AG04450 (cell line): Measurements from ENCODE around the gene NUS1. TPM values are rescaled to one million over a fixed set of nuclear protein-coding genes. Genes with fewer than 3 reads are reported as not detected.
"Not testable (repeated sequence)": the region's sequence is repeated elsewhere in the genome, so short reads cannot be mapped to it uniquely, and the experiment has no call there.

Source experiments
- CTCF ChIA-PET: fragments of 300-600, 350-600 bp; formaldehyde crosslinking; extraction: SDS; loops from one replicate; lab custom pipeline; 2022; ENCODE audit warnings: antibody characterized with exemption, inconsistent platforms; lab: Charles Lee
- POLR2A ChIA-PET: fragments of 350-600 bp; formaldehyde crosslinking; extraction: SDS; loops from one replicate; lab custom pipeline; 2021; ENCODE audit warnings: antibody characterized with exemption, inconsistent platforms; lab: Yijun Ruan, JAX
- DNase-seq: peaks from one replicate; pipeline ENCODE4 v3.0.0-alpha.2; 2011; ENCODE audit warnings: low read depth, low spot score
- H3K27ac ChIP-seq: one replicate; pipeline ENCODE4 v1.5.1; 2012; ENCODE audit warnings: low read depth, low read length, control low read depth
- H3K27me3 ChIP-seq: one replicate; pipeline ENCODE4 v1.6.0; 2012; ENCODE audit warnings: low read length; ENCODE audit not compliant: control insufficient read depth, insufficient read depth
- H3K4me3 ChIP-seq: 2 replicates; pipeline ENCODE4 v1.5.1; 2011; ENCODE audit warnings: mild to moderate bottlenecking, low read depth, low read length, control low read depth
- H3K9me3 ChIP-seq: 2 replicates; pipeline ENCODE4 v1.5.1; 2012; ENCODE audit warnings: low read length; ENCODE audit not compliant: control insufficient read depth, insufficient read depth
- polyA plus RNA-seq: library from polyadenylated mRNA; depleted of rRNA; stranded (reverse); fragments of >200 nt; gene quantifications from 2 replicates; pipeline ENCODE4 v1.2.3, GENCODE V29; 2011
- TF ChIP-seq, protein P1 (sequence below): IDR thresholded peaks from 2 replicates; pipeline ENCODE4 v1.5.1; 2011; ENCODE audit warnings: low read depth, low read length, control low read depth, inconsistent platforms

NUS1 gene
- polyA plus RNA-seq, 1 experiment = 26.1 TPM

DNA sequence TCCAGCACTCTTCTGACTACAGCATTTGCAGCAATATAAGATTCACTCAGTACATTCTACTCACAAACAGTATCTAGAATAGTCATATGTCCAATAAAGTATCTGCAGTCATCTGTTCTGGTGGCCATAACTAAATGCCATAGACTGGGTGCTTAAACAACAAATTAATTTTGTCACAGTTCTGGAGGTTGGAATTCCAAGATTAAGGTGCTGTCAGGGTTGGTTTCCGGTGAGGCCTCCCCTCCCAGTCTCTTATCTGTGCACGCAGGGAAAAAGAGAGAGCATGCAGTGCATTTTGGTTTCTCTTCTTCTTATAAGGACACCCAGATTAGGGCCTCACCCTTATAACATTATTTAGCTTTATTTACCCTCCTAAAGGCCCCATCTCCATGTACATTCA is 21.3 kb upstream of the NUS1 start:
- Histone ChIP-seq H3K27ac (no peak overlapping the region), H3K27me3 (no peaks in the 10 kb centered on the region), H3K9me3 (no peaks in the 10 kb centered on the region), H3K4me3 (no peak overlapping the region)
- no peak for DNase-seq
- ChIA-PET CTCF (no interaction called here), POLR2A (no interaction called here)
- TF ChIP-seq, protein P1, sequence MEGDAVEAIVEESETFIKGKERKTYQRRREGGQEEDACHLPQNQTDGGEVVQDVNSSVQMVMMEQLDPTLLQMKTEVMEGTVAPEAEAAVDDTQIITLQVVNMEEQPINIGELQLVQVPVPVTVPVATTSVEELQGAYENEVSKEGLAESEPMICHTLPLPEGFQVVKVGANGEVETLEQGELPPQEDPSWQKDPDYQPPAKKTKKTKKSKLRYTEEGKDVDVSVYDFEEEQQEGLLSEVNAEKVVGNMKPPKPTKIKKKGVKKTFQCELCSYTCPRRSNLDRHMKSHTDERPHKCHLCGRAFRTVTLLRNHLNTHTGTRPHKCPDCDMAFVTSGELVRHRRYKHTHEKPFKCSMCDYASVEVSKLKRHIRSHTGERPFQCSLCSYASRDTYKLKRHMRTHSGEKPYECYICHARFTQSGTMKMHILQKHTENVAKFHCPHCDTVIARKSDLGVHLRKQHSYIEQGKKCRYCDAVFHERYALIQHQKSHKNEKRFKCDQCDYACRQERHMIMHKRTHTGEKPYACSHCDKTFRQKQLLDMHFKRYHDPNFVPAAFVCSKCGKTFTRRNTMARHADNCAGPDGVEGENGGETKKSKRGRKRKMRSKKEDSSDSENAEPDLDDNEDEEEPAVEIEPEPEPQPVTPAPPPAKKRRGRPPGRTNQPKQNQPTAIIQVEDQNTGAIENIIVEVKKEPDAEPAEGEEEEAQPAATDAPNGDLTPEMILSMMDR = no peak

DNA sequence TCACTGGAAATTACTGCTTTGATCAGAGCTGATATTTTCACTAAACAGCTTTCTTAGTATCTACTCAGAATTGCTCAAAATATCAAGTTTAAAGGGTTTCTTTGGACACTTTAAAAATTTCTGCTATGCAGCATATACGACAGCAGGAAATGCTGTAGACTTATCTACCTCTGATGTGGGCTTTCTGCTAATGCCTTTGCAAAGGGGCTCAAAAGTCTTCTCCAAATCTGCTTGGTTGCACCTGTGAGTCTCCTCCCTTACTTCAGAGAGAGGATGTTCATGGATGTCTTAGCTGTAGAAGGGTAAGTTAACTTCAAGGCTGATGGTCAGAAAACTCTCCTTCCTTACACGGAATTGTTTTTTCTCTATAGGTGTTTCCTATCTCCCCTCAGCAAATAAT is 19.9 kb upstream of the NUS1 start:
- ChIA-PET CTCF (no interaction called here), POLR2A (no interaction called here)
- Histone ChIP-seq H3K27me3 (no peaks in the 10 kb centered on the region), H3K27ac (no peak overlapping the region), H3K9me3 (no peaks in the 10 kb centered on the region), H3K4me3 (no peak overlapping the region)
- TF ChIP-seq, protein P1 = no peak
- DNase-seq = no peak

DNA sequence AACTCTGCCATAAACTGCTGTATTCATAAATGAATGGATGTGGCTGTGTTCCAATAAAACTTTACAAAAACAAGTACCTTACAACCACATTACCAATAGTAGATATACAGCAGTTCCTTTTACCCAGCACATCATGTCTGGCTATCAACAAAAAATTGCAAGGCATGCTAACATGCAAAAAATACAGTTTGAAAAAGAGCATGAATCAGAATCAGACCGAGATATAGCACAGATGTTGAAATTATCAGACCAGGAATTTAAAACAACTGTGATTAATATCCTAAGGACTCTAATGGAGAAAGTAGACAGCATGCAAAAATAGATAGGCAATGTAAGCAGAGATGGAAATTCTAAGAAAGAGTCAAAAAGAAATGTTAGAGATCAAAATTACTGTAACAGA is 8.4 kb upstream of the NUS1 start:
- H3K4me3 ChIP-seq = no peak overlapping the region
- no peak for DNase-seq
- H3K27ac ChIP-seq = no peak overlapping the region
- CTCF ChIA-PET = interaction anchor here (1.1 to 1.4 kb wide), 2 partner anchors 12 to 16 kb away, joined by 3 read pairs; no protein-coding TSS in a partner anchor
- TF ChIP-seq, protein P1 = no peak
- POLR2A ChIA-PET = no interaction called here
- no peaks in the 10 kb centered on the region for H3K9me3 ChIP-seq
- no peaks in the 10 kb centered on the region for H3K27me3 ChIP-seq

DNA sequence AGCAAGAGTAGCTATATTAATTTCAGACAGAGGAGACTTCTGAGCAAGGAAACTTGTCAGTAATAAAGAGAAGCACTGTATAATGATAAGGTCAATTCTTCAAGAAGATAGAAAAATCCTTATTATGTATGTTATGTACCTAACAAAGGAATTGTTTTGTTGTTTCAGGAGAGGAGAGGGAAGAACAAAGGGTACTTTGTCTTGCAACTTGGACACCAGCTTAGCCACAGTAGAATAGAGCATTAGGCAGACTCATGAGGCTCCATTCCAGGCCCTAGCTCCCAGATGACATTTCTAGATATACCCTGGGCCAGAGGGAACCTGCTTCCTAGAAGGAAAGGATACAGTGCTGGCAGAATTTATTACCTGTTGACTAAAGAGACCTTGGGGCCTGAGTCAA is 6.5 kb upstream of the NUS1 start:
- Histone ChIP-seq H3K27me3 (no peaks in the 10 kb centered on the region), H3K9me3 (no peaks in the 10 kb centered on the region), H3K27ac (no peak overlapping the region), H3K4me3 (no peak overlapping the region)
- TF ChIP-seq, protein P1 = no peak
- CTCF ChIA-PET = no interaction called here
- POLR2A ChIA-PET = no interaction called here
- no peak for DNase-seq

DNA sequence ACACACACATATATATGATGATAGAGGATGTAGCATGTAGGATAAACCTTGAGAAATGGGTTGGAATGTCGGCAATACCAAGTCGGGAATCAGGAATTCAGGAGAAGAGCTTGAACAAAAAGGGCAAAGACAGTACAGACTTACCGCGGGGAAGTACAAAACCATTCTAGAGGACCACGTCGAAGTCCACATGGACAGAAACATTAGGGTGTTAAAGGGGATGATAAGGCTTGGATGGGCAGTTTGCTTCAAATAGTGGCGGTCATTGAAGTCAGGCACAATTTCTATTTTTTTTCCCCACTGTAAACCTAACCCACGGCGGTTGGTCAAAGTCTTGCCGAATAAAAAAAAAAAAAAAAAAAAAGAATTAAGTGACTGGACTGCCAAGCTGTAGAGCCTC is 766 bp upstream of the NUS1 start:
- ChIA-PET POLR2A (no interaction called here), CTCF (interaction anchor here (0.7 kb wide), 1 partner anchor 329 kb away, joined by 3 read pairs; no protein-coding TSS in a partner anchor)
- no peak overlapping the region for H3K27ac ChIP-seq
- H3K4me3 ChIP-seq = peak overlapping the region; percentile 65
- DNase-seq = no peak
- TF ChIP-seq, protein P1 = no peak
- H3K9me3 ChIP-seq = no peaks in the 10 kb centered on the region
- no peaks in the 10 kb centered on the region for H3K27me3 ChIP-seq

DNA sequence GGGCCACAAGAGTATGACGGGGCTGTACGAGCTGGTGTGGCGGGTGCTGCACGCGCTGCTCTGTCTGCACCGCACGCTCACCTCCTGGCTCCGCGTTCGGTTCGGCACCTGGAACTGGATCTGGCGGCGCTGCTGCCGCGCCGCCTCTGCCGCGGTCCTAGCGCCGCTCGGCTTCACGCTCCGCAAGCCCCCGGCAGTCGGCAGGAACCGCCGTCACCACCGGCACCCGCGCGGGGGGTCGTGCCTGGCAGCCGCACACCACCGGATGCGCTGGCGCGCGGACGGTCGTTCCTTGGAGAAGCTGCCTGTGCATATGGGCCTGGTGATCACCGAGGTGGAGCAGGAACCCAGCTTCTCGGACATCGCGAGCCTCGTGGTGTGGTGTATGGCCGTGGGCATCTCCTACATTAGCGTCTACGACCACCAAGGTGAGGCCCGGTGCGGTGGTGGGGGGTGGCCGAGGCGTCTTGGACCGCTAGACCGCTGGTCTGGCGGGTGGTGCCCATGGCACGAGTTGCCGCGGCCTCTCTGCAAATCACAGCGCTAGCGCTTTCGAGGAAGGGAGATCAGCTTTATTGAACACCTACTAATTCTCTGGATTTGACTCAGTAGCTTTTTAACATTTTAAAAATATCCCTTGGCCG is 511 bp downstream of the NUS1 start:
- H3K27me3 ChIP-seq, H3K9me3 ChIP-seq, DNase-seq, POLR2A ChIA-PET, CTCF ChIA-PET: not testable (repeated sequence)
- Histone ChIP-seq H3K4me3 (peak overlapping the region; percentile 88), H3K27ac (peak overlapping the region; percentile 31)
